ENCODE results near the gene GNG14. TPM values are rescaled to one million over a fixed set of nuclear protein-coding genes. Genes with fewer than 3 reads are reported as not detected.

Gene GNG14
- total and polyA plus RNA-seq, 2 of the 13 experiments (the other 11 are each of a cell fraction or from before 2014, with no cell fraction given): not detected

DNA sequence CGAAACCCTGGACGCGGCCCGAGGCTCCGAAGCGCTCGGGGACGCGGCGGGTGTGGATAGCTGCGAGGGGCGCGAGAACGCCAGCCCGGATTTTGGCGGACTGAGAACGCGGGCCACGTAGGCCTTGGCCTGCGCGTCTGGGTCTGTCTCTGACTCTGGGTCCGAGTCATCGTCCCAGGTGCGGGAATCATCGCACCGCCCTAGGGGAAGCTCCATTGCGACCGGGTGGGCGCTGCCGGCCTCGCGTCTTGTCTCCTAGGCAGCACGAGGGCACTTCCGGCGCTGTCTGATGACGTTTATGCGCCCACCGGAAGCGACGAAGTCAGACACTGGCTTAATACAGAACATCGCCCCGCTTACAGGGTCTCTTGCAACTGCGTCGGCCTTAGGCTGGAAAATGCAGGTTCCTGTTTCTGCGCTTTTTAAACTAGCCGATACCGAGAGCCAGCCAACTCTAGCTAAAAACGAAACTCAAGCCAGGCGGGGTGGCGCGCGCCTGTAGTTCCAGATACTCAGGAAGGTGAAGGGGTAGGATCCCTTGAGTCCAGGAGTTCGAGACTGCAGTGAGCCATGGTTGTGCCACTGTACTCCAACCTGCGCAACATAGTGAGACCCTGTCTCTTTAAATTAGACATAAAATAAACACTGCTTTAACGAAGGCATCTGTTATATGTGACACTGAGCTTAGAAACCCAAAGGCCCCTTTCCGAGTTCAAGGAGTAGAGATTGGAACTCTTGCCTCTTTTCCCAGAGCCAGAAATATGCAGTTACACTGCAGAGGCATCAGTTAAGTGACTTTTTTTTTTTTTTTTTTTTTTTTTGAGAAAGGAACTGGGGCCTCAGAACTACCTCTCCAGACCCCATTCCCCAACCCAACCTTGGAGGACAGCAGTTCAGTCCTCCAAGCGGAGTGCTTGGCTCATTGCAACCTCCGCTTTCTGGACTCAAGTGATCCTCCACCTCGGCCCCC lies 8.9 kb downstream of the GNG14 start, which contains the start of gene FBXW9 (continued):
- TF ChIP-seq, protein P1, sequence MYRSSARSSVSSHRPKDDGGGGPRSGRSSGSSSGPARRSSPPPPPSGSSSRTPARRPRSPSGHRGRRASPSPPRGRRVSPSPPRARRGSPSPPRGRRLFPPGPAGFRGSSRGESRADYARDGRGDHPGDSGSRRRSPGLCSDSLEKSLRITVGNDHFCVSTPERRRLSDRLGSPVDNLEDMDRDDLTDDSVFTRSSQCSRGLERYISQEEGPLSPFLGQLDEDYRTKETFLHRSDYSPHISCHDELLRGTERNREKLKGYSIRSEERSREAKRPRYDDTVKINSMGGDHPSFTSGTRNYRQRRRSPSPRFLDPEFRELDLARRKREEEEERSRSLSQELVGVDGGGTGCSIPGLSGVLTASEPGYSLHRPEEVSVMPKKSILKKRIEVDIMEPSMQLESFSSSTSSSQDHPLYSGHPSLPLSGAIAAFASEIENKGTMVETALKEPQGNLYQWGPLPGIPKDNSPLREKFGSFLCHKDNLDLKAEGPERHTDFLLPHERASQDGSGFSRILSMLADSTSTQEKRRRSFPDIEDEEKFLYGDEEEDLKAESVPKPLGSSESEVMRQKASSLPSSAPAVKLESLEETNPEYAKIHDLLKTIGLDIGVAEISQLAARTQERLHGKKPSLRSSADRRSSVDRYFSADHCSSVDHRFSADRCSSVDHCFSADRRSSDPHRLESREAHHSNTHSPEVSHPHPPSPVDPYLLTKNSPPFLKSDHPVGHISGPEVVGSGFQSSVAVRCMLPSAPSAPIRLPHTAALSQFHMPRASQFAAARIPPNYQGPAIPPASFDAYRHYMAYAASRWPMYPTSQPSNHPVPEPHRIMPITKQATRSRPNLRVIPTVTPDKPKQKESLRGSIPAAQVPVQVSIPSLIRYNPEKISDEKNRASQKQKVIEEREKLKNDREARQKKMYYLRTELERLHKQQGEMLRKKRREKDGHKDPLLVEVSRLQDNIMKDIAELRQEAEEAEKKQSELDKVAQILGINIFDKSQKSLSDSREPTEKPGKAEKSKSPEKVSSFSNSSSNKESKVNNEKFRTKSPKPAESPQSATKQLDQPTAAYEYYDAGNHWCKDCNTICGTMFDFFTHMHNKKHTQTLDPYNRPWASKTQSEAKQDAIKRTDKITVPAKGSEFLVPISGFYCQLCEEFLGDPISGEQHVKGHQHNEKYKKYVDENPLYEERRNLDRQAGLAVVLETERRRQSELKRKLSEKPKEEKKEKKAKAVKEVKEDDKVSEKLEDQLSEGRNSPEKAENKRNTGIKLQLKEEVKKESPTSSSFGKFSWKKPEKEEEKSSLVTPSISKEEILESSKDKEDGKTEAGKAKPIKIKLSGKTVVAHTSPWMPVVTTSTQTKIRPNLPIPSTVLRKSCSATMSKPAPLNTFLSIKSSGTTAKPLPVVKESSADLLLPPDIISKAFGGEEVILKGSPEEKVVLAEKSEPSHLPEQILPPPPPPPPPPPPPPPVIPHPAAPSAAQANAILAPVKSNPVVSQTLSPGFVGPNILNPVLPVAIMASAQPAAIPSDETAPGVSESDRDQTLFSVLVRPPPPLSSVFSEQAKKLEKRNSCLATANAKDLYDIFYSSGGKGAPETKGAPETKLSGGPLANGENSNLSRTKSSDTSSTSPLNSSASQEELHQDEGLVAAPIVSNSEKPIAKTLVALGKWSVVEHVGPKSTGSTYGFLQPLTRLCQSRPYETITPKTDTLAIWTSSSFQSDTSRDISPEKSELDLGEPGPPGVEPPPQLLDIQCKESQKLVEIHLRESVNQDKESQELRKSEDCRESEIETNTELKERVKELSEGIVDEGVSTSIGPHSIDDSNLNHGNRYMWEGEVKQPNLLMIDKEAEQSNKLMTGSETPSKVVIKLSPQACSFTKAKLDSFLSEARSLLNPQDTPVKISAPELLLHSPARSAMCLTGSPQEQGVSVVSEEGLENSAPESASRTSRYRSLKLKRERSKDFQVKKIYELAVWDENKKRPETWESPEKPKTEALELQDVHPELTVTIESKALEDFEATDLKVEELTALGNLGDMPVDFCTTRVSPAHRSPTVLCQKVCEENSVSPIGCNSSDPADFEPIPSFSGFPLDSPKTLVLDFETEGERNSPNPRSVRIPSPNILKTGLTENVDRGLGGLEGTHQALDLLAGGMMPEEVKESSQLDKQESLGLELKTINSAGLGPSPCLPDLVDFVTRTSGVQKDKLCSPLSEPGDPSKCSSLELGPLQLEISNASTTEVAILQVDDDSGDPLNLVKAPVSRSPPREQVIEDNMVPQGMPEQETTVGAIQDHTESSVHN (CRISPR knock-in tag; IDR thresholded peaks at IDR 0.05): 0 out of 2 replicates have a peak, but pooled peaks have one; percentile 33
- no peak for TF ChIP-seq RAD51 (IDR thresholded peaks at IDR 0.05; ENCODE audit: borderline replicate concordance)
- no peak for TF ChIP-seq ZNF589 (CRISPR knock-in tag; conservative IDR thresholded peaks at IDR 0.05)
- peak; percentile 50; the same call in 1 of the 2 replicates for TF ChIP-seq ZNF33B (CRISPR knock-in tag; IDR thresholded peaks at IDR 0.05)
- TF ChIP-seq YEATS2 (CRISPR knock-in tag; IDR thresholded peaks at IDR 0.05; ENCODE audit: borderline replicate concordance): peak; percentile 94
- no peak for TF ChIP-seq SOX13 (IDR thresholded peaks at IDR 0.05)
- 0 out of 4 replicates have a peak, but pooled peaks of 1 of the 2 experiments have one; percentile 25 for TF ChIP-seq SOX13 (CRISPR knock-in tag; conservative IDR thresholded peaks at IDR 0.05 in 1 of 2, IDR thresholded peaks at IDR 0.05 in 1 of 2)
- TF ChIP-seq ZNF333 (CRISPR knock-in tag; IDR thresholded peaks at IDR 0.05; ENCODE audit: borderline replicate concordance): no peak
- TF ChIP-seq, protein P2, sequence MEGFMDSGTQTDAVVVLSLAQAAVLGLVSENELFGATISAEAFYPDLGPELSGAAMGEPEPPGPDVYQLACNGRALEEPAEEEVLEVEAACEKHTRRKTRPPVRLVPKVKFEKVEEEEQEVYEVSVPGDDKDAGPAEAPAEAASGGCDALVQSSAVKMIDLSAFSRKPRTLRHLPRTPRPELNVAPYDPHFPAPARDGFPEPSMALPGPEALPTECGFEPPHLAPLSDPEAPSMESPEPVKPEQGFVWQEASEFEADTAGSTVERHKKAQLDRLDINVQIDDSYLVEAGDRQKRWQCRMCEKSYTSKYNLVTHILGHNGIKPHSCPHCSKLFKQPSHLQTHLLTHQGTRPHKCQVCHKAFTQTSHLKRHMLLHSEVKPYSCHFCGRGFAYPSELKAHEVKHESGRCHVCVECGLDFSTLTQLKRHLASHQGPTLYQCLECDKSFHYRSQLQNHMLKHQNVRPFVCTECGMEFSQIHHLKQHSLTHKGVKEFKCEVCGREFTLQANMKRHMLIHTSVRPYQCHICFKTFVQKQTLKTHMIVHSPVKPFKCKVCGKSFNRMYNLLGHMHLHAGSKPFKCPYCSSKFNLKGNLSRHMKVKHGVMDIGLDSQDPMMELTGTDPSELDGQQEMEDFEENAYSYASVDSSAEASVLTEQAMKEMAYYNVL (CRISPR knock-in tag; IDR thresholded peaks at IDR 0.05; ENCODE audit: borderline replicate concordance): 0 out of 2 replicates have a peak, but pooled peaks have one; percentile 69
- TF ChIP-seq, protein P3, sequence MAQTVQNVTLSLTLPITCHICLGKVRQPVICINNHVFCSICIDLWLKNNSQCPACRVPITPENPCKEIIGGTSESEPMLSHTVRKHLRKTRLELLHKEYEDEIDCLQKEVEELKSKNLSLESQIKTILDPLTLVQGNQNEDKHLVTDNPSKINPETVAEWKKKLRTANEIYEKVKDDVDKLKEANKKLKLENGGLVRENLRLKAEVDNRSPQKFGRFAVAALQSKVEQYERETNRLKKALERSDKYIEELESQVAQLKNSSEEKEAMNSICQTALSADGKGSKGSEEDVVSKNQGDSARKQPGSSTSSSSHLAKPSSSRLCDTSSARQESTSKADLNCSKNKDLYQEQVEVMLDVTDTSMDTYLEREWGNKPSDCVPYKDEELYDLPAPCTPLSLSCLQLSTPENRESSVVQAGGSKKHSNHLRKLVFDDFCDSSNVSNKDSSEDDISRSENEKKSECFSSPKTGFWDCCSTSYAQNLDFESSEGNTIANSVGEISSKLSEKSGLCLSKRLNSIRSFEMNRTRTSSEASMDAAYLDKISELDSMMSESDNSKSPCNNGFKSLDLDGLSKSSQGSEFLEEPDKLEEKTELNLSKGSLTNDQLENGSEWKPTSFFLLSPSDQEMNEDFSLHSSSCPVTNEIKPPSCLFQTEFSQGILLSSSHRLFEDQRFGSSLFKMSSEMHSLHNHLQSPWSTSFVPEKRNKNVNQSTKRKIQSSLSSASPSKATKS (CRISPR knock-in tag; IDR thresholded peaks at IDR 0.05): no peak
- no peak for TF ChIP-seq ATAD3A (CRISPR knock-in tag; IDR thresholded peaks at IDR 0.05)
- peak; percentile 43; the same call in 1 of the 2 replicates for TF ChIP-seq ZNF772 (CRISPR knock-in tag; IDR thresholded peaks at IDR 0.05)
- TF ChIP-seq AHR (CRISPR knock-in tag; IDR thresholded peaks at IDR 0.05): 0 out of 2 replicates have a peak, but pooled peaks have one; percentile 39
- no peak for TF ChIP-seq ZNF33A (CRISPR knock-in tag; IDR thresholded peaks at IDR 0.05; ENCODE audit: borderline replicate concordance)
